Transverse colon (tissue), 4 donors: ENCODE results near the gene KRT12.

Experiments used
- CTCF ChIP-seq, 5 experiments: fragments of 200-600 bp in 3 of 5; fragments of 450-650 bp in 2 of 5; sonication (generic) in 3 of 5; IDR thresholded peaks; 1 replicate in 2 of 5; 2 replicates in 3 of 5; pipeline ENCODE4 v1.5.1; 2016 to 2017; ENCODE audit warnings: antibody characterized with exemption in 5 of 5, inconsistent platforms in 3 of 5, mild to moderate bottlenecking in 2 of 5, moderate library complexity in 1 of 5
- EP300 ChIP-seq: sonication (generic); formaldehyde crosslinking; IDR thresholded peaks from one replicate; pipeline ENCODE4 v1.6.1; 2017; ENCODE audit warnings: antibody characterized with exemption, low read depth
- POLR2A ChIP-seq: fragments of 450-650 bp; IDR thresholded peaks from one replicate; pipeline ENCODE4 v1.6.1; 2016; ENCODE audit warnings: antibody characterized with exemption, mild to moderate bottlenecking, moderate library complexity
- POLR2AphosphoS5 ChIP-seq, 3 donors: sonication (generic); formaldehyde crosslinking; IDR thresholded peaks; one replicate each; pipeline ENCODE4 v1.6.1; 2016; ENCODE audit warnings: antibody characterized with exemption in 3 of 3

- TF ChIP-seq CTCF (IDR thresholded peaks at IDR 0.05) (no peak), POLR2AphosphoS5 (IDR thresholded peaks at IDR 0.05) (no peak), POLR2A (no peak), EP300 (no peak)
Observed at GRCh38 chr17:40818343-40818732, 48.7 kb downstream of the KRT12 start.
